Right atrium auricular region (tissue), 2 donors: ENCODE data around the gene ARL16. TPM values are rescaled to one million over a fixed set of nuclear protein-coding genes. Genes with fewer than 3 reads are reported as not detected.
A peak's percentile ranks its signal among the peaks of the same experiment; 100 is the strongest.

Experiments used
- DNase-seq: peaks from one replicate; pipeline ENCODE4 v3.0.0-alpha.2; 2019; ENCODE audit warnings: low spot score
- H3K27ac ChIP-seq, 2 donors: fragments of 200-600 bp; sonication (generic); 1 replicate in 1 of 2; 2 replicates in 1 of 2; pipeline ENCODE4 v1.5.1; 2016 to 2019
- H3K27me3 ChIP-seq, 2 donors: fragments of 200-600 bp; sonication (generic); one replicate each; pipeline versions ENCODE4 v1.5.1 to v1.6.0; 2017 to 2019
- H3K36me3 ChIP-seq: fragments of 200-600 bp; sonication (generic); one replicate; pipeline ENCODE4 v1.5.1; 2016
- H3K4me1 ChIP-seq, 2 donors: fragments of 200-600 bp; sonication (generic); one replicate each; pipeline versions ENCODE4 v1.5.1 to v1.6.0; 2017 to 2019
- H3K4me3 ChIP-seq, 2 donors: fragments of 200-600 bp; sonication (generic); 1 replicate in 1 of 2; 2 replicates in 1 of 2; pipeline ENCODE4 v1.5.1; 2017 to 2019; ENCODE audit warnings: mild to moderate bottlenecking in 1 of 2, moderate library complexity in 1 of 2
- H3K9me3 ChIP-seq, 2 donors: fragments of 200-600 bp; sonication (generic); one replicate each; pipeline ENCODE4 v1.5.1; 2019
- CTCF ChIP-seq, 2 donors: fragments of 200-600 bp; sonication (generic); IDR thresholded peaks; one replicate each; pipeline ENCODE4 v1.5.1; 2019; ENCODE audit warnings: antibody characterized with exemption in 2 of 2
- total RNA-seq, 2 donors: library from RNA; depleted of rRNA; stranded (reverse); fragments of >200 nt; gene quantifications; one replicate each; pipeline ENCODE4 v1.1.0, GENCODE V29; 2016

ARL16 gene
- total RNA-seq, 2 donors from 2014 or later = 20.3 to 22.2 TPM

GRCh38 chr17:81697261-81698044, 13.9 kb upstream of the ARL16 start:
- Histone ChIP-seq H3K4me3 (no peak overlapping the region), H3K36me3 (peaks cover 84% of the 10 kb centered on the region), H3K27ac (peak overlapping the region; percentile 71), H3K27me3 (no peaks in the 10 kb centered on the region), H3K4me1 (peaks cover 0 to 39% of the 10 kb centered on the region in 2 donors), H3K9me3 (no peaks in the 10 kb centered on the region)
- no peak for DNase-seq
- no peak for TF ChIP-seq CTCF (IDR thresholded peaks at IDR 0.05)

DNA sequence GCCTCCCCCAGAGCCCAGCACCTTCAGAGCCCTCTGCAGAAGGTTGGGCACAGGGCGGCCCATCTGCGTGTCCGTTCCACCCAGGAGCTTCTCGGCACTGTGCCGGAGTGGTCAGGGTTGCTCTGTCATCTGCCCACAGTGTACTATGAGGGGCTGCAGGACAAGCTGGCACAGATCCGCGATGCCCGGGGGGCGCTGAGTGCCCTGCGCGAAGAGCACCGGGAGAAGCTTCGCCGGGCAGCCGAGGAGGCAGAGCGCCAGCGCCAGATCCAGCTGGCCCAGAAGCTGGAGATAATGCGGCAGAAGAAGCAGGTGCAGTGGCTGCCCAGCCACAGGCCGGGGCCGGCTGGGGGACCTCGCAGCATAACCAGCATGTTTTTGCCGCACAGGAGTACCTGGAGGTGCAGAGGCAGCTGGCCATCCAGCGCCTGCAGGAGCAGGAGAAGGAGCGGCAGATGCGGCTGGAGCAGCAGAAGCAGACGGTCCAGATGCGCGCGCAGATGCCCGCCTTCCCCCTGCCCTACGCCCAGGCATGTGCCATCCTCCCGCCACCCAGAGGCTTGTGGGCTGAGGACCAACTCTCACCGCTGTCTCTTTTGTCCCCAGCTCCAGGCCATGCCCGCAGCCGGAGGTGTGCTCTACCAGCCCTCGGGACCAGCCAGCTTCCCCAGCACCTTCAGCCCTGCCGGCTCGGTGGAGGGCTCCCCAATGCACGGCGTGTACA, 12.8 kb upstream of the ARL16 start:
- peak overlapping the region; percentile 71 for H3K27ac ChIP-seq
- H3K4me3 ChIP-seq = no peak overlapping the region
- H3K4me1 ChIP-seq = peaks cover 0 to 29% of the 10 kb centered on the region in 2 donors
- peaks cover 89% of the 10 kb centered on the region for H3K36me3 ChIP-seq
- DNase-seq = no peak
- no peaks in the 10 kb centered on the region for H3K9me3 ChIP-seq
- no peaks in the 10 kb centered on the region for H3K27me3 ChIP-seq
- TF ChIP-seq CTCF (IDR thresholded peaks at IDR 0.05) = no peak

DNA sequence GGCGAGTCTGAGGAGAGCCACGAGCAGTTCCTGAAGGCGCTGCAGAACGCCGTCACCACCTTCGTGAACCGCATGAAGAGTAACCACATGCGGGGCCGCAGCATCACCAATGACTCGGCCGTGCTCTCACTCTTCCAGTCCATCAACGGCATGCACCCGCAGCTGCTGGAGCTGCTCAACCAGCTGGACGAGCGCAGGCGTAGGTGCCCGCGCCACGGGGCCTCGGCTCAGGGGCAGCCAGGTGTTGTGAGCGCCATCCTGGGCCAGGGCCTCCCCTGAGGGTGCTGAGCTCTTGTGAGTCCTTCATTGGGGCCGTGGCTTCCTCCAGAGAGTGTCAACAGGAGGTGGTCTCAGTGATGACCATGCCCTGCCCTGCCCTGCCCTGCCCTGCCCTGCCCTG, 12.2 kb upstream of the ARL16 start:
- Histone ChIP-seq H3K9me3 (no peaks in the 10 kb centered on the region), H3K4me3 (no peak overlapping the region), H3K27ac (no peak overlapping the region), H3K4me1 (peaks cover 0 to 23% of the 10 kb centered on the region in 2 donors), H3K36me3 (peaks cover 89% of the 10 kb centered on the region), H3K27me3 (no peaks in the 10 kb centered on the region)
- no peak for TF ChIP-seq CTCF (IDR thresholded peaks at IDR 0.05)
- no peak for DNase-seq

- H3K27me3 ChIP-seq = no peaks in the 10 kb centered on the region
- H3K9me3 ChIP-seq = no peaks in the 10 kb centered on the region
- no peak overlapping the region for H3K4me3 ChIP-seq
- H3K4me1 ChIP-seq = peaks cover 0 to 18% of the 10 kb centered on the region in 2 donors
- no peak for DNase-seq
- no peak for TF ChIP-seq CTCF (IDR thresholded peaks at IDR 0.05)
- H3K36me3 ChIP-seq = peaks cover 89% of the 10 kb centered on the region
- H3K27ac ChIP-seq = no peak overlapping the region
Observed at GRCh38 chr17:81695211-81695610, 11.6 kb upstream of the ARL16 start.

- H3K36me3 ChIP-seq = peaks cover 93% of the 10 kb centered on the region
Observed at GRCh38 chr17:81694810-81695209, 11.2 kb upstream of the ARL16 start.

More at GRCh38 chr17:81694810-81695209, 11.2 kb upstream of the ARL16 start:
- no peak for TF ChIP-seq CTCF (IDR thresholded peaks at IDR 0.05)
- peaks cover 0 to 18% of the 10 kb centered on the region in 2 donors for H3K4me1 ChIP-seq
- DNase-seq = no peak
- H3K4me3 ChIP-seq = no peak overlapping the region
- H3K9me3 ChIP-seq = no peaks in the 10 kb centered on the region
- no peak overlapping the region for H3K27ac ChIP-seq
- H3K27me3 ChIP-seq = no peaks in the 10 kb centered on the region
